ENCODE measurements around the gene SEC31B.

DNA sequence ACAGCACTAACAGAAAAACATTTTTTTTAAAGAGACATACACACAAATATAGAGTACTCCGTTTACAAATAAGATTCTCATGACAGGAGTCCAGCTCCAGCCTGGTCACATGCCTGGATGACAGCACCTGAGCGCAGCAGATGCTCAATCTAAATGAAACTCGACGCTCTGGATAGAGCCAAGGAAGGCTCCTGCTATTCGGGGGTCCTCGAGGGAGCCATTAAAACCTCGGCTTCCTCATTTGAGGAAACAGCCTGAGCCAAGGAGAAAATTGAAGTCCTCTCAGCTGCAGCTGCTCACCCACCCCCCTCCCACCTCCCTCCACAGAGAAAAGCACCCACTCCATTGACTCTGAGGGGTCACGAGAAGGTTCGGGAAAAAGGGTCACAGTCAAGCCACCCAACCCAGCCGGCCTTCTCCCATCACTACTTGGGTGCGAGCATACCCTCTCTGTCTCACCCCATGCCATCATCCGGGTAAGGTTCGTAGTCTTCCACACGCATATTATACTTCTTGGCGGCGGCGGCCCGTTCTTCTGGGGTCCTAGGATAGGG lies 9.3 kb upstream of the SEC31B start:
- TF ChIP-seq, protein P1, sequence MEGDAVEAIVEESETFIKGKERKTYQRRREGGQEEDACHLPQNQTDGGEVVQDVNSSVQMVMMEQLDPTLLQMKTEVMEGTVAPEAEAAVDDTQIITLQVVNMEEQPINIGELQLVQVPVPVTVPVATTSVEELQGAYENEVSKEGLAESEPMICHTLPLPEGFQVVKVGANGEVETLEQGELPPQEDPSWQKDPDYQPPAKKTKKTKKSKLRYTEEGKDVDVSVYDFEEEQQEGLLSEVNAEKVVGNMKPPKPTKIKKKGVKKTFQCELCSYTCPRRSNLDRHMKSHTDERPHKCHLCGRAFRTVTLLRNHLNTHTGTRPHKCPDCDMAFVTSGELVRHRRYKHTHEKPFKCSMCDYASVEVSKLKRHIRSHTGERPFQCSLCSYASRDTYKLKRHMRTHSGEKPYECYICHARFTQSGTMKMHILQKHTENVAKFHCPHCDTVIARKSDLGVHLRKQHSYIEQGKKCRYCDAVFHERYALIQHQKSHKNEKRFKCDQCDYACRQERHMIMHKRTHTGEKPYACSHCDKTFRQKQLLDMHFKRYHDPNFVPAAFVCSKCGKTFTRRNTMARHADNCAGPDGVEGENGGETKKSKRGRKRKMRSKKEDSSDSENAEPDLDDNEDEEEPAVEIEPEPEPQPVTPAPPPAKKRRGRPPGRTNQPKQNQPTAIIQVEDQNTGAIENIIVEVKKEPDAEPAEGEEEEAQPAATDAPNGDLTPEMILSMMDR (conservative IDR thresholded peaks at IDR 0.05; ENCODE audit: low read depth in 2 of 2) = no peak
- TF ChIP-seq STAT1 (IDR thresholded peaks at IDR 0.05; ENCODE audit: unreplicated experiment) = no peak
- no peak for TF ChIP-seq POLR2AphosphoS5 (IDR thresholded peaks at IDR 0.05; ENCODE audit: low read depth)
- TF ChIP-seq EZH2 (IDR thresholded peaks at IDR 0.05; ENCODE audit: low read depth, unreplicated experiment) = no peak
- TF ChIP-seq, protein P2, sequence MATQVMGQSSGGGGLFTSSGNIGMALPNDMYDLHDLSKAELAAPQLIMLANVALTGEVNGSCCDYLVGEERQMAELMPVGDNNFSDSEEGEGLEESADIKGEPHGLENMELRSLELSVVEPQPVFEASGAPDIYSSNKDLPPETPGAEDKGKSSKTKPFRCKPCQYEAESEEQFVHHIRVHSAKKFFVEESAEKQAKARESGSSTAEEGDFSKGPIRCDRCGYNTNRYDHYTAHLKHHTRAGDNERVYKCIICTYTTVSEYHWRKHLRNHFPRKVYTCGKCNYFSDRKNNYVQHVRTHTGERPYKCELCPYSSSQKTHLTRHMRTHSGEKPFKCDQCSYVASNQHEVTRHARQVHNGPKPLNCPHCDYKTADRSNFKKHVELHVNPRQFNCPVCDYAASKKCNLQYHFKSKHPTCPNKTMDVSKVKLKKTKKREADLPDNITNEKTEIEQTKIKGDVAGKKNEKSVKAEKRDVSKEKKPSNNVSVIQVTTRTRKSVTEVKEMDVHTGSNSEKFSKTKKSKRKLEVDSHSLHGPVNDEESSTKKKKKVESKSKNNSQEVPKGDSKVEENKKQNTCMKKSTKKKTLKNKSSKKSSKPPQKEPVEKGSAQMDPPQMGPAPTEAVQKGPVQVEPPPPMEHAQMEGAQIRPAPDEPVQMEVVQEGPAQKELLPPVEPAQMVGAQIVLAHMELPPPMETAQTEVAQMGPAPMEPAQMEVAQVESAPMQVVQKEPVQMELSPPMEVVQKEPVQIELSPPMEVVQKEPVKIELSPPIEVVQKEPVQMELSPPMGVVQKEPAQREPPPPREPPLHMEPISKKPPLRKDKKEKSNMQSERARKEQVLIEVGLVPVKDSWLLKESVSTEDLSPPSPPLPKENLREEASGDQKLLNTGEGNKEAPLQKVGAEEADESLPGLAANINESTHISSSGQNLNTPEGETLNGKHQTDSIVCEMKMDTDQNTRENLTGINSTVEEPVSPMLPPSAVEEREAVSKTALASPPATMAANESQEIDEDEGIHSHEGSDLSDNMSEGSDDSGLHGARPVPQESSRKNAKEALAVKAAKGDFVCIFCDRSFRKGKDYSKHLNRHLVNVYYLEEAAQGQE (IDR thresholded peaks at IDR 0.05; ENCODE audit: unreplicated experiment) = no peak
- TF ChIP-seq JUNB (IDR thresholded peaks at IDR 0.05; ENCODE audit: unreplicated experiment) = no peak
- no peak for TF ChIP-seq EZH2phosphoT487 (IDR thresholded peaks at IDR 0.05; ENCODE audit: unreplicated experiment)
- TF ChIP-seq NANOG (IDR thresholded peaks at IDR 0.05; ENCODE audit: borderline replicate concordance) = no peak
- no peak for TF ChIP-seq ZNF331 (CRISPR knock-in tag; IDR thresholded peaks at IDR 0.05; ENCODE audit: low read depth)
